CD4-positive, alpha-beta T cell (primary cell): Measurements from ENCODE around the gene SLC22A13. TPM values are rescaled to one million over a fixed set of nuclear protein-coding genes. Genes with fewer than 3 reads are reported as not detected.
A peak's percentile ranks its signal among the peaks of the same experiment; 100 is the strongest.

ENCODE experiments used
- ATAC-seq: fragments of 200-7000 bp; cut with Tn5 transposase; one replicate; pipeline ENCODE4 v1.10.0; 2022; ENCODE audit warnings: mild to moderate bottlenecking; ENCODE audit not compliant: poor library complexity
- CTCF ChIA-PET: fragments of 350-600 bp; sonication (Branson Sonifier 250); formaldehyde crosslinking; loops from one replicate; lab custom pipeline; 2021; ENCODE audit warnings: antibody characterized with exemption, inconsistent platforms; lab: Charles Lee
- POLR2A ChIA-PET: fragments of 350-600 bp; sonication (Branson Sonifier 250); formaldehyde crosslinking; loops from one replicate; lab custom pipeline; 2021; ENCODE audit warnings: antibody characterized with exemption, inconsistent platforms; lab: Charles Lee
- DNase-seq, 14 experiments: peaks; one replicate each; pipeline ENCODE4 v3.0.0-alpha.2; 2013 to 2020; ENCODE audit warnings: mixed read lengths in 2 of 14
- H3K27ac ChIP-seq, 2 donors: one replicate each; pipeline versions ENCODE4 v1.5.1 to v1.7.0; 2013; ENCODE audit warnings: low read length in 2 of 2, low read depth in 1 of 2, mild to moderate bottlenecking in 1 of 2
- H3K27me3 ChIP-seq, 2 experiments: 1 replicate in 1 of 2; 2 replicates in 1 of 2; pipeline versions ENCODE4 v1.6.1 to v1.7.0; 2013; ENCODE audit warnings: low read length in 2 of 2, control low read depth in 1 of 2, mild to moderate bottlenecking in 1 of 2, moderate library complexity in 1 of 2; ENCODE audit not compliant: insufficient read depth in 2 of 2, control insufficient read depth in 1 of 2
- H3K36me3 ChIP-seq: one replicate; pipeline ENCODE4 v1.6.1; 2013; ENCODE audit warnings: low read length, control low read depth; ENCODE audit not compliant: insufficient read depth
- H3K4me1 ChIP-seq: one replicate; pipeline ENCODE4 v1.6.1; 2013; ENCODE audit warnings: low read length, control low read depth; ENCODE audit not compliant: insufficient read depth
- H3K4me3 ChIP-seq: one replicate; pipeline ENCODE4 v1.5.1; 2013; ENCODE audit warnings: mild to moderate bottlenecking, low read length, moderate library complexity
- H3K9me3 ChIP-seq, 2 experiments: 1 replicate in 1 of 2; 2 replicates in 1 of 2; pipeline versions ENCODE4 v1.6.1 to v1.7.0; 2013; ENCODE audit warnings: low read length in 2 of 2, mild to moderate bottlenecking in 2 of 2, control low read depth in 1 of 2, moderate library complexity in 1 of 2; ENCODE audit not compliant: control insufficient read depth in 1 of 2, insufficient read depth in 1 of 2
- H3K27ac Mint-ChIP-seq: one replicate; pipeline ENCODE4 v1.8.0; 2020; ENCODE audit warnings: mixed read lengths
- H3K27me3 Mint-ChIP-seq: one replicate; pipeline ENCODE4 v1.8.0; 2021; ENCODE audit warnings: mixed read lengths
- H3K36me3 Mint-ChIP-seq: one replicate; pipeline ENCODE4 v1.8.0; 2021; ENCODE audit warnings: low read depth, mixed read lengths
- H3K4me1 Mint-ChIP-seq: one replicate; pipeline ENCODE4 v1.8.0; 2021; ENCODE audit warnings: low read depth, mixed read lengths
- H3K4me3 Mint-ChIP-seq: one replicate; pipeline ENCODE4 v1.8.0; 2020; ENCODE audit warnings: mild to moderate bottlenecking, mixed read lengths
- H3K9me3 Mint-ChIP-seq: one replicate; pipeline ENCODE4 v1.8.0; 2020; ENCODE audit warnings: mixed read lengths
- CTCF ChIP-seq: fragments of 200-600 bp; IDR thresholded peaks from one replicate; pipeline ENCODE4 v1.8.0; 2022; ENCODE audit warnings: antibody characterized with exemption, mild to moderate bottlenecking
- intact Hi-C, 2 experiments: fragments of 100-400 bp; cut with DNase I in 1 of 2; cut with micrococcal nuclease in 1 of 2; formaldehyde crosslinking; loops; one replicate each; pipeline versions ENCODE4 v1.15.1 to v1.9.0; 2023 to 2025; cut with DNase I, micrococcal nuclease
- total RNA-seq, 174 experiments: library from RNA in 2 of 174; stranded (reverse) in 2 of 174; gene quantifications; one replicate each; pipeline ENCODE4 v1.2.3 and lab custom pipeline; 2021 to 2026

SLC22A13 gene
- total RNA-seq, 2 experiments from 2014 or later = 0.19 to 0.22 TPM

- Mint-ChIP-seq H3K36me3 (no peaks in the 10 kb centered on the region), H3K27me3 (no peaks in the 10 kb centered on the region), H3K9me3 (no peaks in the 10 kb centered on the region), H3K27ac (no peak overlapping the region), H3K4me3 (no peak overlapping the region), H3K4me1 (peaks cover 35% of the 10 kb centered on the region)
- H3K27ac ChIP-seq = no peak overlapping the region
- DNase-seq (peak in 1 of 14 experiments; percentile 1), ATAC-seq (no peak)
- H3K4me1 ChIP-seq = peaks cover 7% of the 10 kb centered on the region
- H3K9me3 ChIP-seq = no peaks in the 10 kb centered on the region
- POLR2A ChIA-PET = no interaction called here
- no peaks in the 10 kb centered on the region for H3K36me3 ChIP-seq
- no peaks in the 10 kb centered on the region for H3K27me3 ChIP-seq
- intact Hi-C loops = no loop called here
- TF ChIP-seq CTCF = no peak
- CTCF ChIA-PET = no interaction called here
- no peak overlapping the region for H3K4me3 ChIP-seq
These were observed 2.0 kb downstream of the SLC22A13 start for GRCh38 chr3:38267662-38268061.

- Mint-ChIP-seq H3K27me3 (no peaks in the 10 kb centered on the region), H3K4me3 (no peak overlapping the region), H3K27ac (no peak overlapping the region), H3K9me3 (no peaks in the 10 kb centered on the region), H3K4me1 (peaks cover 33% of the 10 kb centered on the region), H3K36me3 (no peaks in the 10 kb centered on the region)
- TF ChIP-seq CTCF = no peak
- Histone ChIP-seq H3K4me1 (peaks cover 7% of the 10 kb centered on the region), H3K9me3 (no peaks in the 10 kb centered on the region), H3K4me3 (no peak overlapping the region), H3K27me3 (no peaks in the 10 kb centered on the region), H3K36me3 (no peaks in the 10 kb centered on the region), H3K27ac (no peak overlapping the region)
- ChIA-PET POLR2A (no interaction called here), CTCF (no interaction called here)
- peak in 1 of 14 experiments; percentile 14 for DNase-seq
- intact Hi-C loops = no loop called here
- no peak for ATAC-seq
These were observed 2.5 kb downstream of the SLC22A13 start for GRCh38 chr3:38268087-38268486.

GRCh38 chr3:38268522-38268921 lies 2.9 kb downstream of the SLC22A13 start:
- Histone ChIP-seq H3K27ac (no peak overlapping the region), H3K36me3 (no peaks in the 10 kb centered on the region), H3K4me1 (peaks cover 7% of the 10 kb centered on the region), H3K4me3 (no peak overlapping the region), H3K9me3 (no peaks in the 10 kb centered on the region), H3K27me3 (no peaks in the 10 kb centered on the region)
- no peaks in the 10 kb centered on the region for H3K9me3 Mint-ChIP-seq
- no peak overlapping the region for H3K27ac Mint-ChIP-seq
- POLR2A ChIA-PET = no interaction called here
- no peak overlapping the region for H3K4me3 Mint-ChIP-seq
- no peaks in the 10 kb centered on the region for H3K27me3 Mint-ChIP-seq
- intact Hi-C loops = no loop called here
- H3K36me3 Mint-ChIP-seq = no peaks in the 10 kb centered on the region
- CTCF ChIA-PET = no interaction called here
- DNase-seq (peak in 1 of 14 experiments; percentile 2), ATAC-seq (no peak)
- H3K4me1 Mint-ChIP-seq = peaks cover 28% of the 10 kb centered on the region
- no peak for TF ChIP-seq CTCF
